AG09309 (cell line): ENCODE results near the gene KLK12.

Experiments
- DNase-seq: peaks from one replicate; pipeline ENCODE4 v3.0.0-alpha.2; 2010; ENCODE audit warnings: low read depth
- H3K4me3 ChIP-seq: 2 replicates; pipeline ENCODE4 v1.5.1; 2011; ENCODE audit warnings: mild to moderate bottlenecking, low read depth, low read length, moderate library complexity; ENCODE audit not compliant: control insufficient read depth
- CTCF ChIP-seq: IDR thresholded peaks from 2 replicates; pipeline ENCODE4 v1.5.1; 2011; ENCODE audit warnings: mild to moderate bottlenecking, low read depth, low read length, inconsistent platforms; ENCODE audit not compliant: insufficient read depth, control insufficient read depth; ENCODE audit errors: missing control alignments

The KLK12 gene

GRCh38 chr19:51034704-51035103, at the start of gene KLK12:
Gene KLK12 (minus strand): TSS chr19:51035002. CDS start chr19:51034621, 381 bp downstream.
- no peak for DNase-seq
- H3K4me3 ChIP-seq, result no peak within 1 kb of the TSS
- no peak for TF ChIP-seq CTCF

GRCh38 chr19:51084505-51084904, 49.7 kb upstream of the KLK12 start:
- no peak overlapping the region for H3K4me3 ChIP-seq
- no peak for DNase-seq
- TF ChIP-seq CTCF, result no peak

GRCh38 chr19:51083783-51084182, 49.0 kb upstream of the KLK12 start:
- H3K4me3 ChIP-seq, result no peak overlapping the region
- TF ChIP-seq CTCF, result no peak
- DNase-seq, result no peak

- no peak for TF ChIP-seq CTCF
- H3K4me3 ChIP-seq, result no peak overlapping the region
These were observed 48.4 kb upstream of the KLK12 start for GRCh38 chr19:51083181-51083580.

GRCh38 chr19:51082611-51083010, 47.8 kb upstream of the KLK12 start, which contains the start of gene KLK14:
Gene KLK14 (minus strand): TSS chr19:51082887. CDS start chr19:51082614, 273 bp downstream.
- TF ChIP-seq CTCF, result no peak
- DNase-seq, result no peak
- H3K4me3 ChIP-seq, result no peak within 1 kb of the TSS

More at GRCh38 chr19:51083181-51083580, 48.4 kb upstream of the KLK12 start:
- DNase-seq, result no peak

GRCh38 chr19:51081476-51081875, 46.7 kb upstream of the KLK12 start:
- DNase-seq, result no peak
- no peak for TF ChIP-seq CTCF

More at GRCh38 chr19:51081476-51081875, 46.7 kb upstream of the KLK12 start:
- no peak overlapping the region for H3K4me3 ChIP-seq
